OCI-LY1 (cell line): Measurements from ENCODE around the gene JMJD1C.

Experiments used
- H2AFZ ChIP-seq: fragments of 200-600 bp; sonication (generic), shearing (Covaris generic); 2 replicates; pipeline ENCODE4 v1.6.0; 2014; ENCODE audit warnings: antibody characterized with exemption, mild to moderate bottlenecking, low read length
- H3F3A ChIP-seq: fragments of 200-600 bp; sonication (generic), shearing (Covaris generic); 2 replicates; pipeline ENCODE4 v1.6.0; 2014; ENCODE audit warnings: mild to moderate bottlenecking, antibody characterized with exemption, low read length, moderate library complexity; ENCODE audit not compliant: insufficient read depth
- H3K27ac ChIP-seq: fragments of 200-600 bp; sonication (generic); 2 replicates; pipeline ENCODE4 v1.5.1; 2014; ENCODE audit warnings: low read length, mixed run types, mild to moderate bottlenecking, low read depth; ENCODE audit not compliant: poor library complexity, severe bottlenecking
- H3K27me3 ChIP-seq: fragments of 200-600 bp; sonication (generic); 2 replicates; pipeline ENCODE4 v1.6.0; 2014; ENCODE audit warnings: antibody characterized with exemption, mild to moderate bottlenecking, low read length, moderate library complexity; ENCODE audit not compliant: insufficient read depth
- H3K36me3 ChIP-seq: fragments of 200-600 bp; sonication (generic); 2 replicates; pipeline ENCODE4 v1.6.1; 2014; ENCODE audit warnings: mild to moderate bottlenecking, antibody characterized with exemption, low read length, moderate library complexity, mixed read lengths; ENCODE audit not compliant: insufficient read depth
- H3K4me1 ChIP-seq: fragments of 200-600 bp; sonication (generic); 2 replicates; pipeline ENCODE4 v1.5.1; 2014; ENCODE audit warnings: mild to moderate bottlenecking, low read length, moderate library complexity; ENCODE audit not compliant: insufficient read depth, severe bottlenecking
- H3K4me2 ChIP-seq: fragments of 200-600 bp; sonication (generic), shearing (Covaris generic); 2 replicates; pipeline ENCODE4 v1.6.1; 2014; ENCODE audit warnings: low read length
- H3K4me3 ChIP-seq: fragments of 200-600 bp; sonication (generic); 2 replicates; pipeline ENCODE4 v1.5.1; 2014; ENCODE audit warnings: low read length, low read depth, mild to moderate bottlenecking, mixed read lengths; ENCODE audit not compliant: poor library complexity, severe bottlenecking
- H3K79me2 ChIP-seq: fragments of 200-600 bp; shearing (Covaris generic); 2 replicates; pipeline ENCODE4 v1.6.1; 2016; ENCODE audit warnings: mixed run types, low read length, mixed read lengths; ENCODE audit not compliant: insufficient read depth
- H3K9ac ChIP-seq: fragments of 200-600 bp; sonication (generic), shearing (Covaris generic); 2 replicates; pipeline ENCODE4 v1.6.1; 2014; ENCODE audit warnings: mild to moderate bottlenecking, low read length, mixed read lengths
- H3K9me2 ChIP-seq: fragments of 200-600 bp; sonication (generic), shearing (Covaris generic); 2 replicates; pipeline ENCODE4 v1.6.1; 2014; ENCODE audit warnings: low read depth, mild to moderate bottlenecking, low read length, mixed read lengths
- H3K9me3 ChIP-seq: fragments of 200-600 bp; shearing (Covaris generic); 2 replicates; pipeline ENCODE4 v1.6.1; 2014; ENCODE audit warnings: low read length, mixed read lengths
- H4K20me1 ChIP-seq: fragments of 200-600 bp; sonication (generic), shearing (Covaris generic); 2 replicates; pipeline ENCODE4 v1.6.0; 2016; ENCODE audit warnings: mild to moderate bottlenecking, low read length; ENCODE audit not compliant: insufficient read depth
- EZH2 ChIP-seq: fragments of 200-600 bp; sonication (generic), shearing (Covaris generic); IDR thresholded peaks from 2 replicates; pipeline ENCODE4 v1.8.0; 2017; ENCODE audit warnings: borderline replicate concordance, mixed run types, mild to moderate bottlenecking, antibody characterized with exemption, low read length, moderate library complexity, mixed read lengths
- TF ChIP-seq, protein P1 (sequence below): fragments of 200-600 bp; sonication (generic), shearing (Covaris generic); IDR thresholded peaks from 2 replicates; pipeline ENCODE4 v1.5.1; 2017; ENCODE audit warnings: mild to moderate bottlenecking, antibody characterized with exemption, low read length, moderate library complexity, mixed read lengths

JMJD1C gene

DNA sequence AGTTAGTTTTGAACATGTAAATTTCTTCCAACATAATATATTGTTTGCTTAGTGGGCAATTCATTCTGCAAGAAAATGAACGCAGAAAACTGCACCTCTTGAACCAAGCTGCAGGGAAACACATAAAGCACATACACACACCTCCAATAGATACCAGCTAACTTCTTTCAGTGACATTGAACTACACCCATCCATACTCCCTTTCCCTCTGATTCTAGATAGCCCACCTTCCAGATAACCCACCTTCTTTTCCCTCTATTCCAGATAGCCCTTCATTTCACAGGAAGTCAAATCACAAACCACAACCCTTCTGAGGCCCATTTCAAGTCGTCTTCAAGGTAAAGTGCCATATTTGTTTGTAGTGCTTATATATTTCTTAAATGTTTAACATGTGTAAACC is 304.2 kb downstream of the JMJD1C start:
- Histone ChIP-seq H3K9ac (no peak overlapping the region), H3K9me2 (no peaks in the 10 kb centered on the region), H3K4me1 (no peaks in the 10 kb centered on the region), H2AFZ (no peak overlapping the region), H4K20me1 (no peaks in the 10 kb centered on the region), H3F3A (no peaks in the 10 kb centered on the region), H3K36me3 (peaks cover 20% of the 10 kb centered on the region; the same call in 1 of the 2 replicates), H3K9me3 (no peaks in the 10 kb centered on the region), H3K79me2 (no peaks in the 10 kb centered on the region), H3K4me2 (no peak overlapping the region), H3K27me3 (no peaks in the 10 kb centered on the region), H3K27ac (no peak overlapping the region), H3K4me3 (no peak overlapping the region)
- no peak for TF ChIP-seq EZH2
- TF ChIP-seq, protein P1, sequence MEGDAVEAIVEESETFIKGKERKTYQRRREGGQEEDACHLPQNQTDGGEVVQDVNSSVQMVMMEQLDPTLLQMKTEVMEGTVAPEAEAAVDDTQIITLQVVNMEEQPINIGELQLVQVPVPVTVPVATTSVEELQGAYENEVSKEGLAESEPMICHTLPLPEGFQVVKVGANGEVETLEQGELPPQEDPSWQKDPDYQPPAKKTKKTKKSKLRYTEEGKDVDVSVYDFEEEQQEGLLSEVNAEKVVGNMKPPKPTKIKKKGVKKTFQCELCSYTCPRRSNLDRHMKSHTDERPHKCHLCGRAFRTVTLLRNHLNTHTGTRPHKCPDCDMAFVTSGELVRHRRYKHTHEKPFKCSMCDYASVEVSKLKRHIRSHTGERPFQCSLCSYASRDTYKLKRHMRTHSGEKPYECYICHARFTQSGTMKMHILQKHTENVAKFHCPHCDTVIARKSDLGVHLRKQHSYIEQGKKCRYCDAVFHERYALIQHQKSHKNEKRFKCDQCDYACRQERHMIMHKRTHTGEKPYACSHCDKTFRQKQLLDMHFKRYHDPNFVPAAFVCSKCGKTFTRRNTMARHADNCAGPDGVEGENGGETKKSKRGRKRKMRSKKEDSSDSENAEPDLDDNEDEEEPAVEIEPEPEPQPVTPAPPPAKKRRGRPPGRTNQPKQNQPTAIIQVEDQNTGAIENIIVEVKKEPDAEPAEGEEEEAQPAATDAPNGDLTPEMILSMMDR, result no peak

DNA sequence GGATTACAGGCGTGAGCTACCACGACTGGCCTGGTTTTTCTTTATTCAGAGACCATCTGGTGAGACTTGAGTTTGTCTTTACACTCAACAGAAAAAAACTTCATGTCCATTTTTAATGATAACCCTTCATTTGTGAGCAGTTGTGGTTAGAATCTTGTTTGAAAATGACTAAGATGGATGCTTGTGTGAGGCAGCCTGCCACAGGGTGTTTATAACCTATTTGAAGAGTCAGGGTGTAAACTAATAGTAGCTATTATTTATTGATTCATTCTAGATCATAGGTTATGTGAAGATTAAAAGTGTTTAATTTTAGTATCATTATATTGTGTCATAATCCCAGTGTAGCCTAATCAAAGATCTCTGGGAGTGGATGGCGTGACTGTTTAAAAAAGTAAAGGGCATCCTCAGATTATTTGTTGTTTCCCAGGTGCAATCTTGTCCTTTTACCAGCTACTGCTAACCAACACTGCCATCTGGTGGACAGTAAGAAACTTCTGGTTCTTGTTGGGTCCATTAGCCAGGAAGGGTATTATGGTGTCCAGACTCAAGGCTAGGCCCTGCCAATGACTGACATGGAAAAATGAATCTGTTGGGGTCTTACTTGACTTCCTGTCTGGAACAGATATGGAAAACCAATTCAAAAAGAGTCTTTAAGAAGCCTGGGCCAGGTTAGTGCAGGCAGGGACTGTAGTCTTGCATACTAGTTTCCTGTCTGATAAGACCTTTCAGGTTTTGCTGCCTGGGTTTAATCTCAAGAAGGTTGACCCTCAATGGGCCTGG is 307.7 kb downstream of the JMJD1C start:
- Histone ChIP-seq H3K4me3 (no peak overlapping the region), H3K9ac (no peak overlapping the region), H3K36me3 (peaks cover 21% of the 10 kb centered on the region), H3F3A (no peaks in the 10 kb centered on the region), H3K79me2 (no peaks in the 10 kb centered on the region), H3K9me3 (no peaks in the 10 kb centered on the region), H3K4me2 (no peak overlapping the region), H3K9me2 (no peaks in the 10 kb centered on the region), H3K27me3 (no peaks in the 10 kb centered on the region), H2AFZ (no peak overlapping the region), H4K20me1 (no peaks in the 10 kb centered on the region), H3K4me1 (no peaks in the 10 kb centered on the region), H3K27ac (no peak overlapping the region)
- TF ChIP-seq EZH2, result no peak
- TF ChIP-seq, protein P1, result peak; percentile 81

DNA sequence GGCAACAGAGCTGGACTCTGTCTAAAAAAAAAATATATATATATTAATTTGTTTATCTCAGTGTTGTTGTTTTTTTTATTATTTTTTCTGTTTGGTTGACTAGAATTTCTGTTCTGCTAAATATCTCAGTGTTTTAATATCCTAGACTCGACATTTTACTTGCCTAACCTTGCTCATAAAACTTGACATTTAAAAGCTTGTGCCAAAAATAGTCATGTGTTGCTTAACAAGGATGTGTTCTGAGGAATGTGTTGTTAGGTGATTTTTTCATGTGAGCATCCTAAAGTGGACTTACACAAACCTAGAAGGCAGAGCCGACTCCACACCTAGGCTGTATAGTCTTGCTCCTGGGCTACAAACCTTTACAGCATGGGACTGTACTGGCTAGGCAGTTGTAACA is 309.5 kb downstream of the JMJD1C start:
- H3K4me1 ChIP-seq, result no peaks in the 10 kb centered on the region
- H3K27me3 ChIP-seq, result no peaks in the 10 kb centered on the region
- no peak overlapping the region for H3K4me2 ChIP-seq
- no peak overlapping the region for H2AFZ ChIP-seq
- no peaks in the 10 kb centered on the region for H3K79me2 ChIP-seq
- peaks cover 37% of the 10 kb centered on the region for H3K36me3 ChIP-seq
- no peaks in the 10 kb centered on the region for H4K20me1 ChIP-seq
- H3F3A ChIP-seq, result no peaks in the 10 kb centered on the region; the same call in 1 of the 2 replicates
- no peaks in the 10 kb centered on the region for H3K9me3 ChIP-seq
- no peaks in the 10 kb centered on the region for H3K9me2 ChIP-seq
- no peak overlapping the region for H3K4me3 ChIP-seq
- no peak overlapping the region for H3K27ac ChIP-seq
- H3K9ac ChIP-seq, result no peak overlapping the region
- TF ChIP-seq EZH2, result no peak
- TF ChIP-seq, protein P1, result no peak
